Ramos (cell line): Measurements from ENCODE around the gene SPARCL1.
"Not testable (repeated sequence)": the region's sequence is repeated elsewhere in the genome, so short reads cannot be mapped to it uniquely, and the experiment has no call there.

Experiments used
- in situ Hi-C: fragments of 300-500 bp; cut with MboI; formaldehyde crosslinking; loops from one replicate; pipeline ENCODE4 v1.14.3; 2022; ENCODE audit warnings: low sequenced_read_pairs; ENCODE audit not compliant: unreplicated experiment

SPARCL1 gene

GRCh38 chr4:87529187-87529586 lies at the start of gene SPARCL1:
Gene SPARCL1 (minus strand): TSS chr4:87529376. CDS start chr4:87499574, 29,802 bp downstream.
- in situ Hi-C loops: no loop called here

- in situ Hi-C loops: no loop called here
Measured at GRCh38 chr4:87575983-87576382, 46.8 kb upstream of the SPARCL1 start.

- in situ Hi-C loops: no loop called here
Measured at GRCh38 chr4:87575408-87575807, 46.2 kb upstream of the SPARCL1 start.

GRCh38 chr4:87574996-87575395 lies 45.8 kb upstream of the SPARCL1 start:
- in situ Hi-C loops: no loop called here

GRCh38 chr4:87574376-87574775 lies 45.2 kb upstream of the SPARCL1 start:
- in situ Hi-C loops: not testable (repeated sequence)

- in situ Hi-C loops: no loop called here
Measured at GRCh38 chr4:87570290-87570805, 41.2 kb upstream of the SPARCL1 start.

GRCh38 chr4:87567191-87567590 lies 38.0 kb upstream of the SPARCL1 start:
- in situ Hi-C loops: no loop called here

- in situ Hi-C loops: no loop called here
Measured at GRCh38 chr4:87566276-87566675, 37.1 kb upstream of the SPARCL1 start.

- in situ Hi-C loops: no loop called here
Measured at GRCh38 chr4:87565746-87566145, 36.6 kb upstream of the SPARCL1 start.

GRCh38 chr4:87560802-87561201 lies 31.6 kb upstream of the SPARCL1 start:
- in situ Hi-C loops: no loop called here

GRCh38 chr4:87559090-87559837 lies 30.1 kb upstream of the SPARCL1 start:
- in situ Hi-C loops: no loop called here

- in situ Hi-C loops: no loop called here
Measured at GRCh38 chr4:87557348-87557747, 28.2 kb upstream of the SPARCL1 start.

GRCh38 chr4:87555773-87556619 lies 26.8 kb upstream of the SPARCL1 start:
- in situ Hi-C loops: no loop called here

- in situ Hi-C loops: no loop called here
Measured at GRCh38 chr4:87553182-87553581, 24.0 kb upstream of the SPARCL1 start.

GRCh38 chr4:87551361-87551760 lies 22.2 kb upstream of the SPARCL1 start:
- in situ Hi-C loops: no loop called here

- in situ Hi-C loops: no loop called here
Measured at GRCh38 chr4:87547016-87547708, 18.0 kb upstream of the SPARCL1 start.

GRCh38 chr4:87545052-87545451 lies 15.9 kb upstream of the SPARCL1 start:
- in situ Hi-C loops: no loop called here

- in situ Hi-C loops: no loop called here
Measured at GRCh38 chr4:87543835-87544461, 14.8 kb upstream of the SPARCL1 start.

- in situ Hi-C loops: no loop called here
Measured at GRCh38 chr4:87542734-87543312, 13.6 kb upstream of the SPARCL1 start.
